ENCODE results near the gene KCNK15.
"Not testable (repeated sequence)": the region's sequence is repeated elsewhere in the genome, so short reads cannot be mapped to it uniquely, and the experiment has no call there.

GRCh38 chr20:44763798-44764197 is 18.1 kb downstream of the KCNK15 start:
- TF ChIP-seq ZNF165 (CRISPR knock-in tag; IDR thresholded peaks at IDR 0.05; ENCODE audit: borderline replicate concordance); ZNF41 (CRISPR knock-in tag; conservative IDR thresholded peaks at IDR 0.05); CTCF (IDR thresholded peaks at IDR 0.05 in 2 of 3, conservative IDR thresholded peaks at IDR 0.05 in 1 of 3; ENCODE audit: insufficient read depth in 2 of 3, low read depth in 1 of 3, low read length in 3 of 3): not testable (repeated sequence)
